SK-N-MC (cell line): ENCODE measurements around the gene PCNX2.

Source experiments
- EZH2 ChIP-seq: fragments of 200-600 bp; sonication (generic); IDR thresholded peaks from one replicate; pipeline ENCODE4 v1.6.1; 2017; ENCODE audit warnings: antibody characterized with exemption
- FOXP2 ChIP-seq: optimal IDR thresholded peaks from 2 replicates; pipeline ENCODE3; 2011; ENCODE audit warnings: mild to moderate bottlenecking, moderate library complexity; ENCODE audit not compliant: insufficient read depth; ENCODE audit errors: extremely low read length, control extremely low read depth
- POLR2AphosphoS5 ChIP-seq: IDR thresholded peaks from 2 replicates; pipeline ENCODE4 v1.6.1; 2012; ENCODE audit warnings: mild to moderate bottlenecking, low read depth, low read length, borderline replicate concordance

DNA sequence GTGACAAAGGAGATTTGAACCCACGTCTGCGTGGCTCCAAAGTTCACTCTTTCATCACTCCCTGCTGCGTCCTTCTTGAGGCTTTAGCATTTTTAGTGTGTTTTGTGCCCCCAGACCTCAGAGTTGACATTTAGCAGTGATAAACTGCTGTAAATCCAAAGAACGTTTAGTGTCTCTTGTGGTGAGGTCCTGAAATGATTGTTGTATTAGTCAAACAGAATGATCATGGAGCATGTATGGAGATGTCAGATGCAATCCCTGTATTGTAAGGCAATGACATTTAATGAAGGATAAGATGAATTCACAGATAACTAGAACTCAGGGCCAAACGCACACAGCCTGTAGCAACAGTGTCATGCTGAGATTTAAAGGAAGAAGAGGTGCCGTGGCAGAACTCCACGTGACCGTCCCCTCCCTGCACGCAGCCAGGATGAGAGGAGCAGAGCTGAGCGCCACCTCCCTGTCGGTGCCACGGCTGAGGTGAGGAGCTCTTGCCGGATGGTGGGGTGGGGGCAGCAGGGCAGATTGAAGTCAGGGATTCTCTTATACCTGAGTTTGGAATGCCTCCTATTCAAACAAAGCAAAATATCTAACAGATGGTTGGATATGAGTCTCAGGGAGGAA is 315.1 kb downstream of the PCNX2 start:
- TF ChIP-seq POLR2AphosphoS5 (no peak), EZH2 (no peak), FOXP2 (no peak)
